GM12801 (cell line): ENCODE measurements around the gene MMAA.

Experiments
- CTCF ChIP-seq: IDR thresholded peaks from one replicate; pipeline ENCODE4 v1.5.1; 2011; ENCODE audit warnings: control low read depth; ENCODE audit not compliant: insufficient read length; ENCODE audit errors: extremely low read depth

Gene MMAA

DNA sequence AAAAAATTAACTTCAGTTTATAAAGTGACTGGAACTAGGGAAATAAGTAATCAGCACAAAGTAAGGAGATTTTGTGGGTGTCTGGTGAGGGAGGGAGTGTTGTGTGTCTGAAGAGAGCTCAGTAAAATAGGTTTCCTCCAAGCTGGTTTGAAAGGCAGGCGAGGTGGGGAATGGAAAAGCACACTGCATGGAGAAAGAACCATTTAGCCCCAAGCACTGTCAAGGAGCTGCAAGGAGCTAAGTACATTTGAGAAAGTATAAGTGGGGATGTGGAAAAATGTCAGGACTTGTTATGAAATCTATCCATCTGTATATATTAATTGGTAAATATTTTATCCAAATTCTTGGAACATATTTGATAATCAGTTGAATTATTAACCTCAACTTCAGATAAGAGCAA is 61.7 kb downstream of the MMAA start:
- TF ChIP-seq CTCF, result no peak

- TF ChIP-seq CTCF, result no peak
Observed at GRCh38 chr4:145681518-145681917, 62.3 kb downstream of the MMAA start.

DNA sequence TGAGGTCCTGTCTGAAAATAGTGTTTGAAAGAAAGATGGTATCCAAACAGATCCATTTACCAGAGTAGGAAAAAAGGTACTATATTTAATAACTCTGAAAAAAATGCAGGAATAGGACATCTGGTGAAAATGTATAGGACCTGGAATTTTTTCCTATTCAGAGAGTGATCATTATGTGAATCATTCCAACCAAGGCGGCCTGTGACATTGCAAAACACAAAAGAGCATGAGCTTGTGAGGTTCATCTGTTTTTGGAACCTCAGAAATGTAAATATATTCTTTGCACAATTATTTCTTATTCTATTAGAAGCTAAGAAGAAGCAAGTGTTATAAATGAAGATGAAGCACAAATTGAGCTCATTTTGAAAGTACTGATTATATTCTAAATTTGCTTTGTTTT is 62.8 kb downstream of the MMAA start:
- TF ChIP-seq CTCF, result no peak

DNA sequence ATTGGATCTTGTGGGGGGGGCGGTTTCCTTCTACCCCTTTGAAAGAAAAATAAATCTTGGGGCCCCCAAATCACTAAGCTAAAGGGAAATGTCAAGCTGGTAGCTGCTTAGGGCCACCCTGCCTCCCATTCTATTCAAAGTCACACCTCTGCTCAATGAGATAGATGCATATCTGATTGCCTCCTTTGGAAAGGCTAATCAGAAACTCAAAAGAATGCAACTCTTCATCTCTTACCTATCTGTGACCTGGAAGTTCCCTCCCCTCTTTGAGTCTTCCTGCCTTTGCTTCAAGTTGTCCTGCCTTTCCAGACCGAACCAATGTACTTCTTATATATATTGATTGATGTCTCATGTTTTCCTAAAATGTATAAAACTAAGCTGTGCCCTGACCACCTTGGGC is 67.8 kb downstream of the MMAA start:
- no peak for TF ChIP-seq CTCF

GRCh38 chr4:145690610-145691009 is 71.4 kb downstream of the MMAA start:
- TF ChIP-seq CTCF, result no peak

GRCh38 chr4:145694929-145695328 is 75.7 kb downstream of the MMAA start:
- TF ChIP-seq CTCF, result no peak

GRCh38 chr4:145697332-145697731 is 78.1 kb downstream of the MMAA start:
- no peak for TF ChIP-seq CTCF

GRCh38 chr4:145698507-145698906 is 79.3 kb downstream of the MMAA start:
- no peak for TF ChIP-seq CTCF
